Stimulated activated CD4-positive, alpha-beta T cell treated with anti-CD3 and anti-CD28 coated beads, Interleukin-12 subunit alpha, Interleukin-12 subunit beta, amount 100 ng/mL, for 4 hours (primary cell): ENCODE results near the gene ARHGAP1.
"Not testable (repeated sequence)": the region's sequence is repeated elsewhere in the genome, so short reads cannot be mapped to it uniquely, and the experiment has no call there.

Experiments used
- DNase-seq: peaks from one replicate; pipeline ENCODE4 v3.0.0-alpha.2; 2020

Gene ARHGAP1

GRCh38 chr11:46671958-46672315, 28.5 kb downstream of the ARHGAP1 start:
- no peak for DNase-seq

GRCh38 chr11:46670521-46670920, 29.9 kb downstream of the ARHGAP1 start:
- not testable (repeated sequence) for DNase-seq

- no peak for DNase-seq
These were observed 30.7 kb downstream of the ARHGAP1 start for GRCh38 chr11:46669711-46670139.

- DNase-seq, result no peak
These were observed 31.8 kb downstream of the ARHGAP1 start for GRCh38 chr11:46668480-46669085.

GRCh38 chr11:46667043-46667481, 33.4 kb downstream of the ARHGAP1 start:
- no peak for DNase-seq

- no peak for DNase-seq
These were observed 33.9 kb downstream of the ARHGAP1 start for GRCh38 chr11:46666516-46666915.

- DNase-seq, result no peak
These were observed 35.1 kb downstream of the ARHGAP1 start for GRCh38 chr11:46665356-46665755.

GRCh38 chr11:46664612-46665011, 35.8 kb downstream of the ARHGAP1 start:
- DNase-seq, result no peak

GRCh38 chr11:46663277-46663940, 37.0 kb downstream of the ARHGAP1 start:
- no peak for DNase-seq

GRCh38 chr11:46662366-46662765, 38.1 kb downstream of the ARHGAP1 start:
- no peak for DNase-seq

GRCh38 chr11:46661836-46662235, 38.6 kb downstream of the ARHGAP1 start:
- DNase-seq, result no peak

GRCh38 chr11:46659908-46660307, 40.5 kb downstream of the ARHGAP1 start:
- DNase-seq, result no peak

- DNase-seq, result no peak
These were observed 42.2 kb downstream of the ARHGAP1 start for GRCh38 chr11:46658259-46658658.

- no peak for DNase-seq
These were observed 43.2 kb downstream of the ARHGAP1 start for GRCh38 chr11:46657186-46657585.

- DNase-seq, result no peak
These were observed 44.8 kb downstream of the ARHGAP1 start for GRCh38 chr11:46655631-46656030.

GRCh38 chr11:46649180-46649738, 51.2 kb downstream of the ARHGAP1 start:
- no peak for DNase-seq

GRCh38 chr11:46643986-46644385, 56.4 kb downstream of the ARHGAP1 start:
- no peak for DNase-seq

GRCh38 chr11:46643531-46643930, 56.9 kb downstream of the ARHGAP1 start:
- no peak for DNase-seq

GRCh38 chr11:46642627-46643335, 57.6 kb downstream of the ARHGAP1 start:
- no peak for DNase-seq

GRCh38 chr11:46641639-46642038, 58.8 kb downstream of the ARHGAP1 start:
- no peak for DNase-seq

GRCh38 chr11:46640036-46640788, 60.2 kb downstream of the ARHGAP1 start:
- DNase-seq, result no peak

GRCh38 chr11:46639197-46639839, 61.1 kb downstream of the ARHGAP1 start:
- no peak for DNase-seq

- no peak for DNase-seq
These were observed 62.9 kb downstream of the ARHGAP1 start for GRCh38 chr11:46637546-46637945.
